GM18502 (cell line): ENCODE data around the gene EBF3.

Source experiments
- ATAC-seq: cut with Tn5 transposase; IDR thresholded peaks from one replicate; pipeline ENCODE4 v1.9.1; 2021; ENCODE audit warnings: mild to moderate bottlenecking; ENCODE audit not compliant: unreplicated experiment, poor library complexity

EBF3 gene

GRCh38 chr10:129961157-129961701 is 2.8 kb downstream of the EBF3 start:
- ATAC-seq = no peak

DNA sequence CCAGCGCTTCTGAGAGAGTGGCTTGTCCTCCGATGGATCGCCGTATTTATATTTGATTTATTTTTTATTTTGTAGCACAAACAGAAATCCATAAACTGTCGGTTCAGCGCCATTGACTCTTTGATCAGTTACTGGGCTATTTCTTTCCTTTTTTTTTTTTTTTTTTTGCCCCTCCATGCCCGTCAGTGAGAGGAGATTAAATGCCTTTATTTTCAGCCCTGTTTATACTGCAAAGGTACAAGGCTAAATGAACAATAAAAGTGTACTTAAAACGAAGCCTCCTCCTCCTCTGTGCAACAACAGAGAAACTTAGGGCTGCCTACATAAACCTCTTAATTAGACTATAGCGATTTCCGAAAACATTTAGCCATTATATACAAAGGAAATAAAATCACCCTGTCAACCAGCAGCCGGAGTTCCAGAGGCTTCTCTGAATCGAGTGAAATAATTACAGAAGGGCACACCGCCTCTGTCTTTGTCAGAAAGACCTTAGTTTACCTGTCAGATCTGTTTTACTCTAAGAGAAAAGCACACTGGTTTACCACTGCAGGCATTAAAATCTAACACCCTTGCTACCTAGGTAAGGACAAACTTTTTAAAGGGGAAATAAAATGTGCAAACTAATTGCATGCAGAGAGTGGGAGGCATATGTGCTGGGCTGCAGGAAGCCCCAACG is 3.5 kb downstream of the EBF3 start:
- no peak for ATAC-seq

DNA sequence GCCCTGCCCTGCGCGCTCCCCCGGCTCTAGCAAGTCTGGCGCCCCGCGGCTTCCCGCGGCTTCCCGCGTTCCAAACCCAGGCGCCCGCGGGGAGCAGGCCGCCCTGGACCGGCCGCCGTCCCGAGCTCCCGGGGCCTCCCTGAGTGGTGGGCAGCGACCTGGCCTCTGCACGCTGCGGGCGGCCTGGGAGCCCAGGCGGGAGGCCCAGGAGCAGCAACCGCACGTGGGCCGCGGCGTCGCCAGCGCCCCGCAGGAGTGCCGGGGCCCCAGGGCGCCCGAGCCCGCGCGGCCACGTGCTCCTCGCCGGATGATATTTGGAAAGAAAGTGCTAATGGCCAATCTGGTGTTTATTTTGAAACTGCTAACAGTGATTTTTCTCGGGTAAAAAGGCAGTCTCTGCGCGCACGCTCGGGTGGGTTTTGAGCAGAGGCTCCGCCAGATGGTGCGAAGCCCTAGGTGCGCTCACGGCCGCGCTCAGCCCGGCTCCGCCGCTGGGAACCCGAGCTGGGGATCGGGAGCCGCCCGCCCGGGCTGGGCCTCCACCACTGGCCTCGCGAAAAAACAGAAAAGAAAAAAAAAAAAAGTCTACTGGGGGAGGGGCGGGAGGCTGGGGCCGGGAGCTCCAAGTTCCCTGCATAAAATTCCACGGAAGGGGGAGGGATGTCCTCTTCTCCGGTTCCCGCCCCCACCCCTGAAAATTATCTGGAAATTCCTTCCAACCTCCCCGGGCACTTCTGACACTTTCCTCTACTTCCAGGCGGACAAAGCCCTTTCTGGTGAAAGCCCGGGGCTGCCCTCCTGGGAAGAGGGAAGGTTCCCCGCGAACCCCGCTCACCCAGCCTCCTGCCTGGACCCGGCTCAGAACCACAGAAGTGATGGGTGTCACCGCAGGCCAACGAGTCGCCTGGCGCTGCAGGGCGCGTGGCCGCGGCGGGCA is 4.3 kb downstream of the EBF3 start:
- no peak for ATAC-seq

- no peak for ATAC-seq
These were observed 5.2 kb downstream of the EBF3 start for GRCh38 chr10:129958629-129959543.

DNA sequence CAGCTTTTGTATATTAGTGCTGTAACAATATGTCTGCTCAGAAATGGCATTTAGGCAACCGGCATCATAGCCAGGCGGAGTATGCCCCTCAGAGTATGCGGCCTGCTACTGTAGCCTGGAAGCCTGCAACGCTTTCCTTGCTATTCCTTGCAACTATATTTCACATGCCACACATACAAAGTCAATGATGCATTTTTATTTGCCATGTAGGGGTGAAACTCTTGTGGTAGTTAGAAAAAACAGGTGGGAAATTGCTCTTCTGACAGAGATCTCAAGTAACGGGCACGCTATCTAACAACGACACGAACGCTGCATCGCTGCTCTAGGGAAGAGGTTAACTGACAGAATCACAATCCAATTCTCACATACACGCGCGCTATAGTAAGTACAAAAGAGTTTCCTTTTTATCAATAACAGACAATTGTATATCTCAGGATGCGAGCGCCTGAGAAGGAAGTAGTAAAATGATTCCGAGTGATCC is 5.9 kb downstream of the EBF3 start:
- no peak for ATAC-seq

- no peak for ATAC-seq
These were observed 7.0 kb downstream of the EBF3 start for GRCh38 chr10:129956876-129957673.

DNA sequence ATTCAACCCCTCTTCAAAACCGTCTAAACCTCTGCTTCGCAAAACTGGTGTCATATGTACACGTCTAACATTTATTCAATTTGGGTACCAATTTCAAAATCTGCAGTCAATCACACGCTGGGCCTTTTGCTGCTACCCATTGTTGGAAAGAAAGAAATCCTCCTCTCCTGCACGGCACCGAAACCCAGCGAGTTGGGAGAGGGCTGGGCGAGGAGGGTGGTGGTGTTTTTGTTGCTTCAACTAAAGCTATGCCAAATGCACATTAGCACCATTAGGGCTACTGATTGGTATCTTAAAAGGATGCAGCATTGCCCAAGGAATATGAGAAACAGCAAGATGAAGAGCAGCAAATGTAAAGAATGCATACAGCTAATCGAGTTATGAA is 7.8 kb downstream of the EBF3 start:
- ATAC-seq = no peak

- no peak for ATAC-seq
These were observed 8.3 kb downstream of the EBF3 start for GRCh38 chr10:129955601-129956285.

- no peak for ATAC-seq
These were observed 9.4 kb downstream of the EBF3 start for GRCh38 chr10:129954492-129955315.

GRCh38 chr10:129953119-129954051 is 10.7 kb downstream of the EBF3 start:
- no peak for ATAC-seq

DNA sequence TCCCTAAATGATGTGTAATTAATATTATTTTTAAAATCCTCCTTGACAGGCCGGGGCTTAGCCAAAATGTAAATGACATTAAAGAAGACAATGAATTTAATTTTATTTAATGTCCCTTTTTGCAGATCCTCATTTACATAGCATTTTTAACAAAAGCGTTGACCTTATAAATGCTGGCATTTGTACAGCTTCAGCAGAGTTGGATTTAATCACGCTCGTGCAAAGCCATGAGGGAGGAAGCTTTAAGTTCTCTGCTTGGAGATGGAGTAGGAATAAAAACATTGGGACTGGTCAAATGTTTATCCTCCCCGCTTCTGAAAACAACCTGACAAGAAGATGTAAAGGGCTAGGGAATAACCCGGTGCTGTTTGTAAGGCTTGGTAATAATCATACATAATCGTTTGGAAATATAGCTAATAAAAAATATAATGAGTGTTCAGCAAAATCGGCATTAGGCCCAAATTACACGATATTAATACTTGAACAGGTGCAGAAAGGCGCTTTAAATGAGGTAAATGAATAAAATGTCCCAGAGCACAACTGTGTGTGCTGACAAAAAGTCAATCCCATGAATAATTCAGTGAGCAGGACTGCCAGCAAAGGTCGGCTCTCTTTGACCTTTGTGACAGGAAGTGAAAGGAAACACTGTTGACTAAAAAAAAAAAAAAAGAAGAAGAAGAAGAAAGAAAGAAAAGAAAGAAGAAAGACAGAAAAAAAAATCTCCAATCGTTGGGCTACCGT is 11.5 kb downstream of the EBF3 start:
- ATAC-seq = no peak

DNA sequence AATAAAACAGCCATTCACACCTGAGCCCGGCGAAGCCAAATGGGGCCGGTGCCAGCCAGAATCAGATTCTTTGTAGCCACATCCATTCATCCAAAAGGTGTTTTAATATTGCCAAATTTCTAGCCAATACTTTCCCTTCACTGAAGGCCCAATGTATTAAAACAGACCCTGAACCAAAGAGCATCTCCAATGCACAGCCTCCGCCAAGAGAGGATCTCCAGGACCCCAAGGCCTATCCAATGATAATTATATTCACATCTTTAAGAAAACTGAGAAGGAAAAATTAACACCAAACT is 12.2 kb downstream of the EBF3 start:
- no peak for ATAC-seq

GRCh38 chr10:129951101-129951969 is 12.7 kb downstream of the EBF3 start:
- ATAC-seq = no peak

DNA sequence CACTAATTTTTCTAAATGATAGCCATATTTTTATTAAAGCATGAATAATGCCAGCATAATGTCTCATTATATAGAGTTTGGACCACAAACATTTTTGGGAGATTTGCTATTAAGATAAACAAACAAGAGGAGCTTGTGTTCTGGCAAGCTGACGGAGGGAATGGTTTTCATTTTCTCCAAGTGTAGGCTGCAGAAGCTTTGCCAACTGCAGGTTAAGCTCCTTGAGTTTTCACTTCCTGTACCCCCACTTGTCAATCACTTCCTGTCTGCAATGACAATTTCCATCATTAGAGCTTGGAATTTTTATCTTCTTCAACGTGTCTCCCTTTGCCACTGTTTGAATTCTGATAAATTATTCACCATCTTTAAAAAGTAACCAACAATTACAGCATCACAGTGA is 13.4 kb downstream of the EBF3 start:
- ATAC-seq = no peak

GRCh38 chr10:129949891-129950291 is 14.2 kb downstream of the EBF3 start:
- ATAC-seq = no peak

- ATAC-seq = no peak
These were observed 14.7 kb downstream of the EBF3 start for GRCh38 chr10:129949411-129949810.
